NCI-H1930 (cell line): Measurements from ENCODE around the gene PGC.

ENCODE experiments used
- DNase-seq, 2 experiments: peaks; one replicate each; lab custom pipeline; 2025; lab: John Stamatoyannopoulos, UW

The PGC gene

GRCh38 chr6:41714556-41715273 is 32.5 kb downstream of the PGC start:
- DNase-seq, result no peak

DNA sequence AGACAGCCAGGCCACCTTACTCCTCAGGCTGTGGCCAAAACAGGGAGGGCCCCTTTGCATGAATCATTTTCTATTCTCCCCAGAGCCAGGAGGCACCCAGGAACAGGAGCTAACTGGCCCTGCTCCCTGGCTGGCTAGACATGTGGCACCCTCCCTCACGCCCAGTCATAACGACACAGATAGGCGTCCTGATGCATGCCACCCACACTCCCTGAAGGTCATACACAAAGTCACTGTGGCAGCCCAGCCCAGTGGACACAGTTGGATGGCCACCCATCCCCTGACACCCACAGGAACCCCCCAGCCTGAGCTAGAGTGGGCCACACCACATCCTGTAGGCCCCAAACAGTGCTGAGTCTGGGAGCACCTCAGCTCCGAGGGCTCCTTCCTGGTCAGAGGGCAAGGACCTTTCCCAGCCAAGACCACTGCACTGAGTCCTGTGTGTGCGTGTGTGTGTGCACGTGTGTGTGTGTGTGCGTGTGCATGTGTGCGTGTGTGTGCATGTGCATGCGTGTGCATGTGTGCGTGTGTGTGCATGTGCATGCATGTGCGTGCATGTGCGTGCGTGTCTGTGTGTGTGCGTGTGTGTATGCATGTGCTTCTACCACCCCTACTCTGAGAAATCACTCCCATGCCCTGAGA is 33.4 kb downstream of the PGC start:
- DNase-seq, result no peak

- DNase-seq, result no peak
These were observed 34.0 kb downstream of the PGC start for GRCh38 chr6:41713159-41713649.

DNA sequence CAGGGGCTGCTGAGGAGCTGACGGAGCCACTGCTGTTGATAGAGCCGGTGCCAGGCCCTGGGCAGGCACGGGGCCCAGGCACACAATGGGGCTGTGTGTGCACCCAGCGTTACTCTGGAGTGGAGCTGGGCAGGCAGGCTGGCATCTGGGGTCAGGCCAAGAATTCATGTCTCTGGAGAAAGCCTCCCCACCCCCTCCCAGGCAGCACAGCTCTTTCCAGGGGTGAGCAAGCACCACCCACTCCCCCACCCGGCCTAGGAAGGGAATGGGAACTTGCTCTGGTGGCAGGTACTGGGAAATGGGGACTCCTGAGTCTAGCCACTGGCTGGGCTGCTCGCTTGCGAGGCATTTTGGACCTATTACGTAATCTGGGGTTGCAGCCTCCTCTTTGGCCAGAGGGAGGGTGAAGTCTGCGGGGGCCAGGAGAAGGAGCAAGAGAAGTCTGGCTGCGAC is 34.5 kb downstream of the PGC start:
- no peak for DNase-seq

DNA sequence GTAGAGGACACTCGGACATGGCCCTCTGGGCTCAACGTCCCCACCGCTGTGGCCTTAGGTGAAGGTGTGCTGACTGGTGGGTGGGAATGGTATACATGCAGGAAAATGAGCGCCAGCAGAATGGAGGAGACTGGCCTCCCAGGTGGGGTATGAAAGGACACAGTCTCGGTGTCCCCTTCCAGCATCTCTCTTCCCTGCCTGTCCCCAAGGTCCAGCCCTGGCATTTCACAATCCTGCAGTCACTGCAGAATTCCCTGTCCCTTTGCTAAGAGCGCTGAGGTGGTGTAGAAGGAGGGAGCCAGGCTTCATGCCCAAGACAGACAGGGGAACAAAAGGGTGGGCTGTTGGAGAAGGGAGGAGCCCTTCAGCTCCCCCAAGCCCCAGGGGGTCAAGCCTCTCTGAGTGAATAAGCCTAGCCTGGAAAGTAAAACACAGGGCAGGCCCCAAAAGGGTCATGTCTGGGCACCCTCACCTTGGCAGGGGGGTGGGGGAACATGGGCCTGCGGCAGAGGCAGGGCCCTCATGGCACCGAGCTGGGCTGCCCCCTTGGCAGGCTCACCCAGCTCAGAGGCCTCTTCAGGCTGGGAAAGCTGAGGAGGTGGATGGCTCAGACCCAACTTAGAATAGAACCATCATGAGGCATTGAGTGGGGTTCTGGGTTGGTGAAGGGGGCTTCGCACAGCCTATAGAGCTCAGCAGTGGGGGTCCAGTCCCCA is 35.7 kb downstream of the PGC start:
- no peak for DNase-seq

GRCh38 chr6:41709375-41709774 is 37.8 kb downstream of the PGC start:
- DNase-seq, result no peak

DNA sequence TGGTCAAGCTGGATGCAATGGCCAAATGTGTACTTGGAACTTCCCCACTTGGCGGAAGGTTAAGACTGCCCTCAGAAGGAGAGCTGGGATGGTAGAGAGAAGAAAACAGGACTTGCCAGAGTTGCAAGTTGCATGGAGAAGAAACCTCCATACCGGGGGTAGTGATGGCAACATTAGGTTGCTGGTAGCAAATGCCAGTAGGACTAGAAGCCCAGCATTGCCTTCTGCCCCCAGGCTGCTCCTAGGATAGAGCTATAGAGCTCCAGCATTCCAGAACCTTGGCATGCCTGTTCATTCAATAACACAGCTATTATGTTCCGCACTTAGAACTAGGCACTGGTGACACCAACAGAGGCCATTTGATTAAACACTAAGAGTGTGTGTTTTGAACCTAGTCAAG is 38.3 kb downstream of the PGC start:
- DNase-seq, result no peak

- no peak for DNase-seq
These were observed 39.5 kb downstream of the PGC start for GRCh38 chr6:41707565-41708200.

DNA sequence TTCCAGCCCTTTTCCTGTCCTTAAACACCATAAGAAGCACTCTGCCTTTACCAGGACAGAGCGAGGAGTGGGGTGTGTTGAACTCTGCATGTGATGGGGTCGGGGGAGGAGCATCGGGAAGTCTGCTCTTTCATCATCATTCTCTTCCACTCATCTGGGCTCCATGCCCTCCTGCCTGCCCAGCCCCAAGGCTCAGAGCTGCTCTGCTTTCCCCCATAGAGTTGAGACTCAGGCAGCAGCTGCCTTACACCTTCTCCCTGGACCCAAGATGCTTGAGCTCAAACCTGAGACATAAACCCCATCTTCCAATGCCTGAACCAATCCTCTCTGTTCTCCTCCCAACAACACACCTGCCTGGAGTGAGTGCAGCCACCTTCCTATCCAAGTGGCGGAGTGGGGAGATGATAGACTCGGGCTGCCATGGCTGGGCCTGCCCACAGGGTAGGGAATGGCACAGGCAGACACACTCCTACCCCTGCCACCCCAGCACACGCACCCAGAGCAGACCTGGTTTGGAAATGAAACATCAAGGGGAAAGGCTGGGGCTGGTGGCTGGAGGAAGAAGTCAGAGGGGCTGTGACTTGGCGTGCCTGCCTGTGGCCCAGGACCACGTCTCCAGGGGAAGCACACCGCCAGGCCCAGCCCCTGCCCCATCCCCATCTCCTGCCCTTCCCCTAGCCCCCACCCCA is 40.2 kb downstream of the PGC start:
- DNase-seq, result no peak

DNA sequence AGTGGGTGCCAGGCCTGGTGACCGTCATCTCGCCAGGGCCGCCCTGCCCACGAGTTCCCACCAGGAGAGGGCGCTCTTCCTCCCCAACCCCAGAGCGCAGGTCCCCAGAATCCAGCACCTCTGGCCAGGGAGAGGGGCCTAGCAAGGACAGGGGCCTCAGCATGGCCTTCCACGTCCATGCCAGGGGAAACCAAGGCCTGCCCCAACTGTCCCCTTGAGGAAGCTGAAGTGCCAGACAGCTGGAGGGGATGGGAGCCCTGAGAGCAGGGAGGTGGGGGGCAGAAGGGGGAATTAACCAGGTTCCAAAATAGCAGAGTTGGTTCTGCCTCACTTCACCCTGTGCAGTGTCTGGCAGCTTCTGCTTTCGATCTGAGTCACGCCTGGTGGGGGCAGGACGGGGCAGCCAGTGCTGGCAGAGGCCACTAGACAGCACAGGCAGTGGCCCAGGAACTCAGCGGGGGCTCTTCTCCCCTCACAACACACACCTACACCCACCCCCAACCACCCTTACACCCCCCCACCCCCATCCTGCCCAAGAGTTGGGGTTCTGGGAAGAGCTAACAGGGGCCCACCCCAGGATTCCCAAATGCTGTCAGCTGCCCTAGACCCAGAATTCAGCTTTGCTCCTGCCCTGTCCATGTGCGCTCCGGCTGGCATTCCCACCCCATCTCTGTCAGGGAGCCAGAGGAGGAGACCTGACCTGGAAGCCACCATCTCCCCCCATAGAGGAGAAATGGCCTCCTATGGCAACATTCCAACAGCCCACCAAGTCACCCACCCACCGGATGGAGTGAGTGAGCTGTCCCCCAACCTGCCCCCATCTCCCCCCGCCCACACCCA is 41.0 kb downstream of the PGC start:
- peak in 1 of 2 experiments; percentile 6 for DNase-seq

DNA sequence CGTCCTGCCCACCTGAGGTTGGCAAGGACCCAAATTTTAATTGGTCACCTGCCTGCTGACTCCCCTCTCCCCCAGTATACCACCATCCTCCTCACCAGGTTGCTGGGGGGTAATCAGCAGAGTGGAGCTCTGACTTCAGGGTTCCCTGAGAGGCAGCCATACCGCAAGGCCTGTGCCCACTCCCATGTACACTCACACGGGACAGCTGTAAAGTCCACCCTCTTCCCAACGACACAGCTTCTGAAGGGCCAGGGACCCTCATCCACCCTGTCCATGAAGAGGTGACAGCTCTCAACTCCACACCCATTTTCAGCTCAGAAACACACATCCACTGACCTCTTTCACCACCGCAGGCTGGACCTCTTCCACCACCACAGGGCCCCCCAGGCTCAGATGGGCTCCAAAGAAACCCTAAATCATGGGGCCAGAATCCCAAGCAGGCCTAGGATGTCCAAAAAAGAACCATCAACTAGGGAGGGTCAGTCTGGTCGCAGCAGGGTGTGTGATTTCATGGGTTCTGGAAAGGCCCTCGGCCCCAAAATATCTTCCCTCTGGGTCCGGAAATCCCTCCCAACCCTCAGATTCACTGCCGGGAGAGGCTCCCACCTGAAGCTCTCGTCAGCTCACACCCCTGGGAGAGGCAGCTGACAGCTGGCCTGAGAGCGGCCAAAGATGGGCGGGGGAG is 41.7 kb downstream of the PGC start:
- no peak for DNase-seq

DNA sequence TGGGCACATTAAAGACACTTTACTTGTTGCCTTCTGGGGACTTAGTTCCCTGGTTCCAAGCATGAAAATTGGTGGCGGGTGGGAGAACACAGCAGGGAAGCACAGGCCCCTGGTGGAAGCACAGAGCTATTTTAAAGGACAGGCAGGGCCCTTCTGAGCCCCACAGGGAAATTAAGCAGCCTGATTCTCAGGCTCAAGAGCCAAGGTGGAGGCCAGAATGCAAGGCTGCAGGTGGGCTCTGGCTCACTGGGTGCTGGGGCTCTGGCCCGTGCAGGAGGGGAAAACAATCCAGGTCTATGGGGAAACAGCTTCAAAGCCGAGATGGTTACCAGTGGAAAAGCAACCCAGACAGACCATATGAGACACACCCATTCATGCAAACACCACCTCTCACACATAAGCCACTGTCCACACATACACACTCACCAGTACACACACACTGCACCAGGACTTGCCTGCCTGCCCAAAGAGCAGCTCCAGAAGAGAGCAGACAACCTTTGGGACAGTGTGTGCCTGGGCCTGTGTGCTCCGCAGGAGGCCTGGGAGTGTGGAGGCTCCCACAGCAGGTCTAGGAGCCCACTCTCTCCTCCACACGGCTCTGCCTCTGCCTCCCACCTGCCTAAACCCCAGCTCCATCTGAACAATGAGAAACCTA is 42.4 kb downstream of the PGC start:
- DNase-seq, result no peak

DNA sequence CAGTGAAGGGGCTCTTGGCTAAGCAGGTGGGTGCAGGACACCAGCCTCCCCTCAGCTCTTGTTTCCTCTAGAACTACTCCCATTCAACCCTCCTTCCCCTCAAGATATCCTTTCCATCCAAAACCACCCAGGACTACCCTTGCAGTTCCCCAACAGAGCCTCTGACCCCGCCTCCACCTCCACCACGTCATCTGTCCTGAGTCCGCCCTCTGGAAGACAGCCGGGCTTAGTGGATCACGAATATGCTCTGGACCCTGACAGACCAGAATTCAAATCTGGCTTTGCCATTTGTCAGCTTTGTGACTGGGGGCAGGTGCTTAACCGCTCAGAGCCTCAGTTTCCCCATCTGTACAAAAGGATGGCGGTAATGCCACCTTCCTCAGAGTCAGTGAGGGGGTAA is 43.2 kb downstream of the PGC start:
- DNase-seq, result no peak

- no peak for DNase-seq
These were observed 44.3 kb downstream of the PGC start for GRCh38 chr6:41702771-41703494.

- DNase-seq, result no peak
These were observed 45.0 kb downstream of the PGC start for GRCh38 chr6:41702089-41702745.

DNA sequence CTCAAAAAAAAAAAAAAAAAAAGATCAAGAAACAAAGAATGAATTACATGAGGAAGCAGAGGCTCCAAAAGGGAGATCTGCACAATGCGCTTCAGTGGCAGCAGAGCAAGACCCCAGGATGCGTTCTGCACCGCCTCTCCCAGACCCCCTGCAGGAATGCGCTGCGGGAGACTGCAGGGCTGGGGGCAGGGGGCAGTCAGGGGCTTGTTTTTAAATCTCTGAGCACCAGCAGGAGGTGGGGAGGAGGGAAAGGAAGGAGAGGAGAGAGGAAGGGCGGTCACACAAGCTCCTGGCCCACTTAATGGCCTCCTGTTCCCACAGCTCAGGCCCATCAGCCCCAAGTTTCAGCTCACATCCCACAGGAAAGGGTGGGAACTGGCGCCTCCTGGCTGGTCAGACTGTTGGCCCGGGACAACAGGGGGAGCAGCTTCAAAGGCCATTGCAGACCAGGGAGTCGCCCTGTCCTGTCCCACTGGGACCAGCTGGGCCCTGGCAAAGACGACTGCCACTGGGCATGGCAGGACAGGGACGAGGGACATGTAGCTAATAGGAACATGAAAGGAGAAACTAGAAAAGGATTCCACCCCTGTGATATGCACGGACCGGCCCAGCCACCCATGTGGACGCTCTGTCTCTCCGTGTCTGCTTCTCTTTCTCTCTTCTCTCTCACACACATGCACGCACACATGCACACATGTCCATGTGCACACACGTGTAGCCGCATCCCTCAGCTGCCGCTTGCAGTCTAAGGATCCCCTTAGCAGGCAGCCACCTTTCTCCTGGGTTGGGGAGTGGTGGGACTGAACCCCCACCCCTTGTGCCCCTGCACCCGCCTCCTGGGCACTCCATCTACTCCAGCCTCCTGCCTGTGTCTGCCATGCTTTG is 46.5 kb downstream of the PGC start:
- DNase-seq, result no peak

- no peak for DNase-seq
These were observed 48.1 kb downstream of the PGC start for GRCh38 chr6:41699063-41699462.
